K562 (cell line): ENCODE measurements around the gene ATP7B.

Experiments
- NFE2L1 ChIP-seq: fragments of 450-650 bp; IDR thresholded peaks from 2 replicates; pipeline ENCODE4 v1.6.1; 2016; ENCODE audit warnings: missing genetic modification characterization, low read depth, mild to moderate bottlenecking, missing compliant biosample characterization, moderate library complexity, borderline replicate concordance
- ZFP1 ChIP-seq: fragments of 450-650 bp; formaldehyde crosslinking; IDR thresholded peaks from 2 replicates; pipeline ENCODE4 v1.4.0; 2020; ENCODE audit warnings: mild to moderate bottlenecking, mixed read lengths
- ZNF23 ChIP-seq: fragments of 250-450 bp; sonication (Bioruptor Pico); IDR thresholded peaks from 2 replicates; pipeline ENCODE4 v1.4.0; 2020; ENCODE audit warnings: mild to moderate bottlenecking

- TF ChIP-seq ZFP1 (CRISPR knock-in tag) (no peak), ZNF23 (CRISPR knock-in tag) (no peak), NFE2L1 (tag) (no peak)
These were observed 34.4 kb downstream of the ATP7B start for GRCh38 chr13:51976890-51977289.
